GM18861 (cell line): ENCODE results near the gene PDPK1.
A peak's percentile ranks its signal among the peaks of the same experiment; 100 is the strongest.
"Not testable (repeated sequence)": the region's sequence is repeated elsewhere in the genome, so short reads cannot be mapped to it uniquely, and the experiment has no call there.

Experiments
- ATAC-seq: cut with Tn5 transposase; IDR thresholded peaks from one replicate; pipeline ENCODE4 v1.9.1; 2021; ENCODE audit not compliant: unreplicated experiment

PDPK1 gene

DNA sequence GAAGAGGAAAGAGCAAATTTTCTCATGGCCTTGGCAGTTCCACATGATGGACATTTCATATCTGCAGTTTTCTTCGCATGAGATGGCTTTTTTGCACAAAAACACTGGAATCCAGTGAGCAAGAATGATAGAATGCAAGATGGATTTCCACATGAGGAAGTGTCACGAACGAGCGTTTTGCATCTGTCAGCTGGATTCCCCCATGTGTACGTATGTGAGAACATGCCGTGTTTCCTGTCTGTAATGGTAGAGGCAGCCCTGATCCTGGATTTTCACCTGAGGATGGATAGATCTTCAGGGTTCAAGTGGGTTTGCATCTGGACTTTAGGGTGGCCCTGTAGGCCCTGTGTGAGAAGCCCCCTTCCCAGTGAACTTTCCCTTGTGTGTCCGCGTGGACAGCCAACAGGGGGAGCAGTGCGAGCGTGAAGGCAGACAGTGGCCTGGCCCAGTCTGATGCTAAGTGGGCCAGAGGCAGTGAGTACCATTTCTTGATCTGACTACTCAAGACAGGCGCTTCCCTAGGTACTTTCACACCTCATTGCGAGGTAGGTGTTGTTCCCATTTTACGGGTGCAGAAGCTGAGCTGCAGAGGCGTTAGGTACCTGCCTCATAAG, 2.1 kb downstream of the PDPK1 start:
- not testable (repeated sequence) for ATAC-seq

- ATAC-seq, result not testable (repeated sequence)
These were observed 3.1 kb downstream of the PDPK1 start for GRCh38 chr16:2540912-2541311.

GRCh38 chr16:2541409-2541808, 3.6 kb downstream of the PDPK1 start:
- not testable (repeated sequence) for ATAC-seq

DNA sequence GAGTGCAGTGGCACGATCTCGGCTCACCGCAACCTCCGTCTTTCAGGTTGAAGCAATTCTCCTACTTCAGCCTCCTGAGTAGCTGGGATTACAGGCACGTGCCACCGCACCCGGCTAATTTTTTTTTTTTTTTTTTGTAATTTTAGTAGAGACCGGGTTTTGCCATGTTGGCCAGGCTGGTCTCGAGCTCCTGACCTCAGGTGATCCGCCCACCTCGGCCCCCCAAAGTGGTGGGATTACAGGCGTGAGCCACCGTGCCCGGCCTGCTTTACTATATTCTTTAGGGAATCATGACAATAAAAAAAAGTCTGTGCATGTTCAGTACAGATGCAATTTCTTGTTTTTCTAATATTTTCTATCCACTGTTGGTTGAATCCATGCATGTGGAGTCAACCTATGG, 6.0 kb downstream of the PDPK1 start:
- not testable (repeated sequence) for ATAC-seq

DNA sequence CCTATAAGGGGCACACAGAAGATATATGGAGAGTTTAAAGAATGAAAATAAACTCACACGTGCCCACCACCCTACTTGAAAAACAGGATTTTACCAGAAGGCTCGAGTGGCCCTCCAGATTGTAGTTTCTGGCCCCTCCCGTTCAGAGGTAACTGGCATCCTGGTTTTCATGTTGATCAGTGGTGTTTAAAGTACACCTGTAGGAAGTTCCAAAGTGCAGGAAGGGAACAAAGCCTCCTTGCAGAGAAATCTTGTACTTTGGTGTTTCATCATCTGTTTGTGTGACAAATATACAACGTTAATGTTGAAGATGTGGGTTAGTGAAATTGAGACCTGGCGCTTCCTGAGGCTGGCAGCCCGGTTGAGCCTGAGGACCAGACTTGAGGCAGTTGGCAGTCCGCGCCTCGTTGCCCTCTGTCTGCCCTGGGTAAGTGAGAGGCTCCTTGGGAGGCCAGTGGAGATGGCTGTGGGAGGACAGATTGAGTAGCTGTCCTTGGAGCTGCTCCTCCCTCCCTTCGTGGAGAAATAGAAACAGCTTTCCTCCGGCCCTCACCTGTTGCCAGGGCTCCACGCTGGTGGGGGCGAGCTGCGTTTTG, 12.6 kb downstream of the PDPK1 start:
- not testable (repeated sequence) for ATAC-seq

DNA sequence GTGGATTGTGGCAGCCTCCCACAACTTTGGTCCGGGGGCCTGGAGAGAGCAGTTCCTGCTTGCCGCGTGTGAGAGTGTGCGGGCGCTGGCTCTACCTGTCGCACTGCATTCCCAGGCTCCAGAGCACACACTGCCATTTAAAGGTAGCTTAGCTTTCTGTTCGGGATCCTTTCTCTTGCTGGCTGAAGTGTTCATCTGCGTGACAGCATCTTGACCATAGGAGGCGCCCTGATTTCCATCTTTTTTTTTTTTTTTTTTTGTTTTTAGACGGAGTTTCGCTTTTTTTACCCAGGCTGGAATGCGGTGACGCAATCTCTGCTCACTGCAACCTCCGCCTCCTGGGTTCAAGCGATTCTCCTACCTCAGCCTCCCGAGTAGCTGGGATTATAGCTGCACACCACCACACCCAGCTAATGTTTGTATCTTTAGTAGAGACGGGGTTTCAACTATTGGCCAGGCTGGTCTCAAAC, 13.6 kb downstream of the PDPK1 start:
- ATAC-seq, result not testable (repeated sequence)

DNA sequence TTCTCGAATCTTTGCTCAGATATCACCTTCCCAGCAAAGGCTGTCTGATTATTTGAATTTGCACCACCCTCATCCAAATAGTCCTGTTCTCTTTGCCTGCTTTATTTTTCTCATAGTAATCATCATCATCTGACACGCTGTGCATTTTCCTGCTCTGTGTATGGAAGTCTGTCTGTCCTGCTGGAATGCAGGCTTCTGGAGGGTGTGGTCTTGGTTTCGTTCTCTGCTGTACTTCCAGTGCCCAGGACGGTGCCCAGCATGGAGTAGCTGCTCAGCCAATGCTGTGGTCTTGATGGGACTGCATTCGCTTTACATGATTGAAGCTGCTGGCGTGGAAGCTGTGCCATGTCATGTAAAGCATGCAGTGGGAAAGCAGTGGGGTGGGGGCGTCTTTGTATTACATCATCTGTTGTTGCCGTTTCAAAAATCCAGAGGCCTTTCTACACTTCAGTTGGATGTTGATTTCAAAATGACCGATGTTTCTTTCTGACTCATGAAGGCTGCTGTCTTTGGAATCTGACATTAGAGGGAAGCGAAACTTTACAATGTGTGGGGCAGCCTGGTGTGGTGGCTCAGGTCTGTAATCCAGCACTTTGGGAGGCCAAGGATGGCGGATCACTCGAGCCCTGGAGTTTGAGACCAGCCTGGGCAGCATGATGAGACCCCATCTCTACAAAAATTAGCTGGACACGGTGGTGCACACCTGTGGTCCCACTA, 17.0 kb downstream of the PDPK1 start:
- not testable (repeated sequence) for ATAC-seq

DNA sequence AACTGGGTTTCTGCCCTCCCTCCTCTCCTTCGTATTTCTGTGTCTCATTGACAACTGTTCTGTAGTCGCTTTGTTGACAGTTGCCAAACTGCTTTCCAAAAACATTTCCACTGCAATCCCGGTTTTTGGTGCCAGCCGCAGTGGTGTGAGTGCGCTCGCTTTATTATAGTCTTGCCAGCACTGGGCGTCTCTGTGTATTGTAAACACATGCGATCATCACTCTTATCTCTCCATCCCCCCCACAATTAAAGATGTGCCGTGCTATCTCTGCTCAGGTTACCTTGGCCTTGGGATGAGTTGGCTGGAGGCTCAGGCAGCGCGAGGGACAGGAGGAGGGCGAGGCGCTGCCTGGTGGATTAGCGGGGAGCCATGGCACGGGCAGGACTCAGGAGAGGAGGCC, 19.3 kb downstream of the PDPK1 start:
- ATAC-seq, result not testable (repeated sequence)

DNA sequence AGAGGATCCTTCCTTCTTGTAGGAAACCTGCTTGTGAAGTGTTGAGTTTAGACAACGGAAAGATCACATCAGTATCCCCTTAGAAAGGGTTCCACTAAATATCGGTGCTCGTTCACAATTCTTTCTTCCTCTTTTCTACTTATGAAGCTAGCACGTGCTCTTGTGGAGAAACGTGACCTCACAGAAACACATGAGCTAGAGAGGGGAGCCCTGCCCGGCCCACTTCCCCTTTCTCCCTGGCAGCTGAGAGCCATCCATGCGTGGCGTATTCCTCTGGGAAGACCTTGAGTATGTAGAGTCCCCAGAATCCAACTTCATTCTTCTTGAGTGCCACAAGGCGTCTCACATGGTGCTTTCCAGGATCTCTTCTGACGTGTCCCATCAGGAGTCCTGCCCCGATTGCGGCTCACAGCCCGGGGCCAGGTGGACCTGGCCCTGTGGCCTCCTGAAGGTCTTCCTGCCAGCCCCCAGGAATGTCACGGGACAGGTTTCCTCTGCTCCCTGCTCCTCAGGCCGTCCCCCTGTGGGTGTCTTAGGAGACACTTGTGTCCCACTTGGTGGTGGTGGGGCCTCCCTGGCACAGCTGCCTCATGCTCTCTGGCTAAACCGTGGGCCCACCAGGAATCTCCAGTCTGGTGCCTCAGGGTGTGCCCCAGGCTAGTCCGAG, 22.4 kb downstream of the PDPK1 start:
- peak; percentile 46 for ATAC-seq

- ATAC-seq, result peak; percentile 70
These were observed 22.9 kb downstream of the PDPK1 start for GRCh38 chr16:2560798-2561133.

GRCh38 chr16:2567506-2567905, 29.7 kb downstream of the PDPK1 start:
- ATAC-seq, result not testable (repeated sequence)

- ATAC-seq, result not testable (repeated sequence)
These were observed 30.8 kb downstream of the PDPK1 start for GRCh38 chr16:2568573-2568972.

DNA sequence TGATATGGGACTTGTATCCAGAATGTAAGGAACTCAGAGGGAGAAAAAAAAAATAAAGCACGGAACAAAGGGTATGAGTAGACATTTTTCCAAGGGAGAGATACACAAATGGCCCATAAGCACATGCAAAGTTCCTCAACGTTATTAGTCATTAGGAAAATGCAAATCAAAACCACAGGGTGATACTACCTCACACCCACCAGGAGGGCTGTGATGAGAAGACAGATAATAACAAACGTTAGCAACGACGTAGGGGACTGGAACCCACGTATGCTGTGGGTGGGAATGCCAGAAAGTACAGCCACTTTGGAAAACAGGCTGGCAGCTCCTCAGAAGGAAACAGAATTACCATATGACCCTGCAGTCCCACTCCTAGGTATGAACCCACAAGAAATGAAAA, 34.9 kb downstream of the PDPK1 start:
- ATAC-seq, result not testable (repeated sequence)

GRCh38 chr16:2575839-2576238, 38.0 kb downstream of the PDPK1 start:
- ATAC-seq, result not testable (repeated sequence)

DNA sequence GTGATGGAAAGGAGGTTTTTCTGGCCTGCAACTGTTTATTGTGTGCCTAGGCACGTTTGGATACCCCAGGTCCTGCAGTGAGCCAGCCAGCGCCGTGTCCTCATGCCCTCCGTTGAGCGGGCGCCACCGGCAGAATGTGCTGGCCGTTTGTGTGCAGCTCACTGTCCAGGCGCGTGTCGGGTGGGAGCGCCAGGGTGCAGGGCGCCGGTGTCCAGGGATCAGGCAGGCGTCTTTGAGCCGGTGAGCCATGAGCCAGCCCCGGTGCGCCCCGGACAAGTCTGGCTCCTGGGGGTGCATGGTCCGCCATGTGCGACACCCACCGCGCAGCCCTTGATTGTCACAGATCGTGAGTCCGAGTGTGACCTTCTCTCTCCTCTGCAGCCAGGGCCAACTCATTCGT, 39.2 kb downstream of the PDPK1 start:
- not testable (repeated sequence) for ATAC-seq

- not testable (repeated sequence) for ATAC-seq
These were observed 41.1 kb downstream of the PDPK1 start for GRCh38 chr16:2578905-2579304.

DNA sequence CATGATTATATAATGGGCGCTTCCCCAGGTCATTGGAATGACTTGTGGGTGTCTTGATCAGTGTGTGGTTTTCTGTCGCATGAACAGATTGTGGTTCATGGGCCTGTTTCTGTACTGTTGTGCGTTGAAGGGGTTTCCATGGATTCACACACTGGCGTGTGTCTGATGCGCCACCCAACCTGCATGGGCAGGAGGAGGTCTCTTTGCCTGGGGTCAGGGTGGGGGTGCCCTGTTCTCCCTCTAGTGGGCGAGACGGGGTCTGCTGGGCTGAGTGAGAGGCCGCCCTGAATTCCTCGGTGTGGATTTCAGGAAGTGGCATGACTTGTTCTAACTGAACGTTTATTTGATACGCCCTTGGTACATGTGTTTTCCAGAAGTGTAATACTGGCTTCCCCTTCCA, 42.3 kb downstream of the PDPK1 start:
- not testable (repeated sequence) for ATAC-seq

DNA sequence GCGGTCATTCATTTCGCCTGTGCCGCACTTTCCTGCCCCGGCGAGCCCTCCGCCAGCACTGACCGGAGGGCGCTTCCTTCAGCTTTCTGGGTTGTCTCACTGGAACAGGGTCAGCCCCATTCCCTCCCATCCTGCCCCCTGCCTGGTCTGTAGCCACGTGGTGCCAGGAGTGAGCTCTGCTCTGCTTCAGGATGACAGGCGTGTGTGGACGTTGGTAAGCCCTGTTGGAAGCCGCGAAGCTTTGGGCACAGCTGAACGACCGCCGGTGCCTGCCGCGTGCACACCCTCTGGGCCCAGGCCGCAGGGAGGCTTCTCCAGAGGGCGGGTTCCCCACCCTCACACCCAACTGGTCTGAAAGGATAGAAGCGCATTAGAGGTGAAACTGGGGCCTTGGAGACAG, 43.0 kb downstream of the PDPK1 start:
- ATAC-seq, result not testable (repeated sequence)

- ATAC-seq, result no peak
These were observed 47.2 kb downstream of the PDPK1 start for GRCh38 chr16:2584729-2585650.

GRCh38 chr16:2585651-2586081, 47.8 kb downstream of the PDPK1 start:
- ATAC-seq, result no peak
